HepG2 (cell line): Measurements from ENCODE around the gene HELB. TPM values are rescaled to one million over a fixed set of nuclear protein-coding genes. Genes with fewer than 3 reads are reported as not detected.

Experiments used
- ATAC-seq: fragments of 200-7000 bp; cut with Tn5 transposase; 3 replicates; pipeline ENCODE4 v1.9.1; 2020; ENCODE audit warnings: mild to moderate bottlenecking, moderate library complexity
- BruUV-seq: library from RNA; stranded (reverse); fragments of 400-500 nt; replicated peaks from 2 replicates; lab custom pipeline; 2021; lab: Mats Ljungman, UMichigan
- CTCF ChIA-PET: fragments of 300-600 bp; formaldehyde crosslinking; extraction: SDS; loops from one replicate; lab custom pipeline; 2021; ENCODE audit warnings: low total read pairs, inconsistent platforms, low intra/inter-chr PET ratio; lab: Yijun Ruan, JAX
- POLR2A ChIA-PET: fragments of 350-600 bp; sonication (Branson Sonifier 250); formaldehyde crosslinking; loops from one replicate; lab custom pipeline; 2020; ENCODE audit warnings: antibody characterized with exemption, inconsistent platforms; lab: Yijun Ruan, JAX
- DNase-seq: peaks from one replicate; pipeline ENCODE4 v3.0.0-alpha.2; 2015; ENCODE audit warnings: low spot score
- FAIRE-seq: peaks from 3 replicates; lab custom pipeline; 2011; peaks lifted over from hg19 to GRCh38; lab: Jason Lieb, UNC
- H2AFZ ChIP-seq: one replicate; pipeline ENCODE4 v1.6.1; 2011; ENCODE audit warnings: low read length, inconsistent platforms
- H3K27ac ChIP-seq: fragments of 300-600 bp; 3 replicates; pipeline ENCODE4 v1.8.0; 2011; ENCODE audit warnings: mixed run types, mild to moderate bottlenecking, mixed read lengths, low read length, inconsistent platforms; ENCODE audit not compliant: insufficient read depth; ENCODE audit errors: extremely low read length
- H3K27me3 ChIP-seq, 2 experiments: fragments of 200-600 bp in 1 of 2; 2 replicates in 1 of 2; 3 replicates in 1 of 2; pipeline versions ENCODE4 v1.6.0 to v1.8.0; 2011; ENCODE audit warnings: low read length in 2 of 2, mild to moderate bottlenecking in 2 of 2, moderate library complexity in 2 of 2, inconsistent platforms in 1 of 2; ENCODE audit not compliant: insufficient read depth in 2 of 2, control insufficient read depth in 1 of 2
- H3K36me3 ChIP-seq, 2 experiments: fragments of 200-600 bp in 1 of 2; replicated peaks in 1 of 2; 2 replicates in 1 of 2; 3 replicates in 1 of 2; pipeline versions ENCODE4 v1.5.1 to v1.8.0; 2011; ENCODE audit warnings: low read length in 2 of 2, inconsistent platforms in 1 of 2; ENCODE audit not compliant: insufficient read depth in 2 of 2, control insufficient read depth in 1 of 2
- H3K4me1 ChIP-seq: 2 replicates; pipeline ENCODE4 v1.5.1; 2012; ENCODE audit warnings: low read length, inconsistent platforms; ENCODE audit not compliant: insufficient read depth
- H3K4me2 ChIP-seq: 2 replicates; pipeline ENCODE4 v1.6.0; 2011; ENCODE audit warnings: low read depth, low read length, inconsistent platforms
- H3K4me3 ChIP-seq, 3 experiments: fragments of 200-600 bp in 1 of 3; sonication (generic), shearing (Covaris generic) in 1 of 3; replicated peaks in 1 of 3; 2 replicates each; pipeline ENCODE4 v1.5.1; 2011 to 2016; ENCODE audit warnings: low read length in 3 of 3, inconsistent platforms in 2 of 3, low read depth in 2 of 3, mild to moderate bottlenecking in 2 of 3, control low read depth in 1 of 3, mixed read lengths in 1 of 3; ENCODE audit not compliant: insufficient read depth in 1 of 3
- H3K79me2 ChIP-seq: one replicate; pipeline ENCODE4 v1.6.1; 2011; ENCODE audit warnings: low read length, inconsistent platforms; ENCODE audit not compliant: insufficient read depth
- H3K9ac ChIP-seq: 2 replicates; pipeline ENCODE4 v1.6.0; 2011; ENCODE audit warnings: mild to moderate bottlenecking, low read depth, low read length, inconsistent platforms; ENCODE audit not compliant: insufficient read depth
- H3K9me3 ChIP-seq: 2 replicates; pipeline ENCODE4 v1.5.1; 2012; ENCODE audit warnings: mild to moderate bottlenecking, low read length
- H4K20me1 ChIP-seq: 2 replicates; pipeline ENCODE4 v1.6.0; 2011; ENCODE audit warnings: inconsistent platforms, mild to moderate bottlenecking, low read length, moderate library complexity; ENCODE audit not compliant: insufficient read depth
- AGO1 ChIP-seq: fragments of 200-400 bp; formaldehyde crosslinking; IDR thresholded peaks from 2 replicates; pipeline ENCODE4 v1.6.1; 2017; ENCODE audit warnings: mild to moderate bottlenecking, low read depth, low read length, moderate library complexity; ENCODE audit not compliant: poor library complexity, severe bottlenecking
- HNRNPUL1 ChIP-seq: fragments of 200-400 bp; formaldehyde crosslinking; IDR thresholded peaks from 2 replicates; pipeline ENCODE4 v1.6.1; 2017; ENCODE audit warnings: low read depth, mild to moderate bottlenecking, low read length, moderate library complexity
- IRF2 ChIP-seq: IDR thresholded peaks from 2 replicates; pipeline ENCODE4 v1.6.1; 2018; ENCODE audit warnings: missing genetic modification reagents, missing compliant biosample characterization
- MAFG ChIP-seq: sonication (generic); formaldehyde crosslinking; IDR thresholded peaks from 2 replicates; pipeline ENCODE4 v1.5.1; 2020; ENCODE audit warnings: mild to moderate bottlenecking, missing genetic modification reagents
- SMARCE1 ChIP-seq: fragments of 450-650 bp; IDR thresholded peaks from 2 replicates; pipeline ENCODE4 v1.6.1; 2017; ENCODE audit warnings: borderline replicate concordance
- ZFP62 ChIP-seq: sonication (generic); formaldehyde crosslinking; IDR thresholded peaks from 2 replicates; pipeline ENCODE4 v1.4.0; 2020; ENCODE audit warnings: missing genetic modification reagents
- ZNF260 ChIP-seq: sonication (generic); formaldehyde crosslinking; IDR thresholded peaks from 2 replicates; pipeline ENCODE4 v1.4.0; 2020; ENCODE audit warnings: missing genetic modification reagents, low read depth, mild to moderate bottlenecking, borderline replicate concordance
- WGBS: methylation state at CpG from one replicate; pipeline ENCODE4 v1.1.6; 2017; ENCODE audit warnings: low lambda C conversion rate; 5-methylcytosine and 5-hydroxymethylcytosine counted together
- in situ Hi-C: cut with HindIII; loops from 2 replicates; pipeline ENCODE4 v1.10.0; 2017; ENCODE audit warnings: low pct_unique_long_range_greater_than_20kb; ENCODE audit not compliant: extremely low pct_ligation_motif_present
- intact Hi-C: fragments of 100-400 bp; cut with micrococcal nuclease; formaldehyde crosslinking; loops from one replicate; pipeline ENCODE4 v1.10.0; 2022; ENCODE audit not compliant: unreplicated experiment
- polyA plus RNA-seq, 8 experiments: library from polyadenylated mRNA; depleted of rRNA in 3 of 8; stranded (reverse) in 7 of 8; unstranded in 1 of 8; fragments of >200 nt; fragmentation: Illumina TruSeq in 4 of 8; extraction: Trizol in 4 of 8; gene quantifications; 2 replicates each; pipeline versions ENCODE4 v1.2.1 to v1.2.3, GENCODE V29; 2011 to 2016; ENCODE audit warnings: low read depth in 4 of 8, missing spikeins in 1 of 8, mixed read lengths in 1 of 8; ENCODE audit not compliant: insufficient read depth in 1 of 8
- total RNA-seq, 5 experiments: library from RNA; depleted of rRNA; stranded (reverse); fragments of >200 nt; fragmentation: Illumina TruSeq; extraction: Trizol; gene quantifications; 2 replicates each; pipeline ENCODE4 v1.2.3, GENCODE V29; 2016; ENCODE audit warnings: low read depth in 1 of 5
- TF ChIP-seq, protein P1 (sequence below), 2 experiments: fragments of 450-650 bp in 1 of 2; sonication (generic) in 1 of 2; formaldehyde crosslinking; IDR thresholded peaks; 2 replicates each; pipeline versions ENCODE4 v1.5.0 to v1.8.0; 2020 to 2022; ENCODE audit warnings: mild to moderate bottlenecking in 1 of 2, missing genetic modification reagents in 1 of 2
- TF ChIP-seq, protein P2 (sequence below): sonication (generic); formaldehyde crosslinking; IDR thresholded peaks from 2 replicates; pipeline ENCODE4 v1.4.0; 2020; ENCODE audit warnings: mild to moderate bottlenecking, missing genetic modification reagents
- TF ChIP-seq, protein P3 (sequence below): sonication (generic); formaldehyde crosslinking; IDR thresholded peaks from 2 replicates; pipeline ENCODE4 v1.4.0; 2020; ENCODE audit warnings: missing genetic modification reagents
- TF ChIP-seq, protein P4 (sequence below): sonication (generic); formaldehyde crosslinking; IDR thresholded peaks from 2 replicates; pipeline ENCODE4 v1.4.0; 2020; ENCODE audit warnings: missing genetic modification reagents

The HELB gene
- total and polyA plus RNA-seq, 2 of the 13 experiments (the other 11 are each of a cell fraction or from before 2014, with no cell fraction given): 1.7 to 3.7 TPM

DNA sequence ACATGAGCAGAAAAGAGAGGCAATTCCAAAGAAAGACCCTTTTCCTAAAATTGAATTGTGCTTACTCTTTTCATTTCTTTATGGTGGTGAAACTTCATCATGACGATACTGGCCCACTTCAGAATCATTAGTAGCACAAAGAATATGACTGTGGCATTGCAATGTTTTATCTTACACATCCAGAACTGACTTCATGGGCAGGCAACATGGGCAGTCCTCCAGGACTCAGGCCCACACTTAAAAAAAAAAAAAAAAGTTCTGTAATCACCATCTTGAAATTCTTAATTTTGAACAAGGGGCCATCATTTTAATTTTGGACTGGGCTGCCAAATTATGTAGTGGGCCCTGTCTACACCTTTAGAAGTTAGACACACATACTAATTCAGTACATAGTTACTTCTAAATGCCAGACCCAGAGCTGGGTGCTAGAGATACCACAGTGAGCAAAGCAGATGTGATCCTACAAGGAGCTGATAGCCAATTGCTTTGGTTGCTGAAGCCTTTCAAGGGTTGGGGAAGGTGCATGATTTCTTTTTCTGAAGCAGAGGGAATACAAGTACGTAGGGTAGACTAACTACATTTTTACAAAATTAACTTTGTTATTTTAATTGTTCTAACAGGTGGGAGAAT lies 35.2 kb downstream of the HELB start:
- POLR2A ChIA-PET: no interaction called here
- TF ChIP-seq ZFP62 (CRISPR knock-in tag) (no peak), MAFG (CRISPR knock-in tag) (no peak), ZNF260 (CRISPR knock-in tag) (no peak), AGO1 (no peak), IRF2 (CRISPR knock-in tag) (no peak), SMARCE1 (no peak), HNRNPUL1 (no peak)
- TF ChIP-seq, protein P1, sequence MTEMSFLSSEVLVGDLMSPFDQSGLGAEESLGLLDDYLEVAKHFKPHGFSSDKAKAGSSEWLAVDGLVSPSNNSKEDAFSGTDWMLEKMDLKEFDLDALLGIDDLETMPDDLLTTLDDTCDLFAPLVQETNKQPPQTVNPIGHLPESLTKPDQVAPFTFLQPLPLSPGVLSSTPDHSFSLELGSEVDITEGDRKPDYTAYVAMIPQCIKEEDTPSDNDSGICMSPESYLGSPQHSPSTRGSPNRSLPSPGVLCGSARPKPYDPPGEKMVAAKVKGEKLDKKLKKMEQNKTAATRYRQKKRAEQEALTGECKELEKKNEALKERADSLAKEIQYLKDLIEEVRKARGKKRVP (CRISPR knock-in tag; IDR thresholded peaks at IDR 0.05): no peak
- TF ChIP-seq, protein P2, sequence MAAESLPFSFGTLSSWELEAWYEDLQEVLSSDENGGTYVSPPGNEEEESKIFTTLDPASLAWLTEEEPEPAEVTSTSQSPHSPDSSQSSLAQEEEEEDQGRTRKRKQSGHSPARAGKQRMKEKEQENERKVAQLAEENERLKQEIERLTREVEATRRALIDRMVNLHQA (CRISPR knock-in tag): no peak
- TF ChIP-seq, protein P3, sequence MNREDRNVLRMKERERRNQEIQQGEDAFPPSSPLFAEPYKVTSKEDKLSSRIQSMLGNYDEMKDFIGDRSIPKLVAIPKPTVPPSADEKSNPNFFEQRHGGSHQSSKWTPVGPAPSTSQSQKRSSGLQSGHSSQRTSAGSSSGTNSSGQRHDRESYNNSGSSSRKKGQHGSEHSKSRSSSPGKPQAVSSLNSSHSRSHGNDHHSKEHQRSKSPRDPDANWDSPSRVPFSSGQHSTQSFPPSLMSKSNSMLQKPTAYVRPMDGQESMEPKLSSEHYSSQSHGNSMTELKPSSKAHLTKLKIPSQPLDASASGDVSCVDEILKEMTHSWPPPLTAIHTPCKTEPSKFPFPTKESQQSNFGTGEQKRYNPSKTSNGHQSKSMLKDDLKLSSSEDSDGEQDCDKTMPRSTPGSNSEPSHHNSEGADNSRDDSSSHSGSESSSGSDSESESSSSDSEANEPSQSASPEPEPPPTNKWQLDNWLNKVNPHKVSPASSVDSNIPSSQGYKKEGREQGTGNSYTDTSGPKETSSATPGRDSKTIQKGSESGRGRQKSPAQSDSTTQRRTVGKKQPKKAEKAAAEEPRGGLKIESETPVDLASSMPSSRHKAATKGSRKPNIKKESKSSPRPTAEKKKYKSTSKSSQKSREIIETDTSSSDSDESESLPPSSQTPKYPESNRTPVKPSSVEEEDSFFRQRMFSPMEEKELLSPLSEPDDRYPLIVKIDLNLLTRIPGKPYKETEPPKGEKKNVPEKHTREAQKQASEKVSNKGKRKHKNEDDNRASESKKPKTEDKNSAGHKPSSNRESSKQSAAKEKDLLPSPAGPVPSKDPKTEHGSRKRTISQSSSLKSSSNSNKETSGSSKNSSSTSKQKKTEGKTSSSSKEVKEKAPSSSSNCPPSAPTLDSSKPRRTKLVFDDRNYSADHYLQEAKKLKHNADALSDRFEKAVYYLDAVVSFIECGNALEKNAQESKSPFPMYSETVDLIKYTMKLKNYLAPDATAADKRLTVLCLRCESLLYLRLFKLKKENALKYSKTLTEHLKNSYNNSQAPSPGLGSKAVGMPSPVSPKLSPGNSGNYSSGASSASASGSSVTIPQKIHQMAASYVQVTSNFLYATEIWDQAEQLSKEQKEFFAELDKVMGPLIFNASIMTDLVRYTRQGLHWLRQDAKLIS (CRISPR knock-in tag): no peak
- TF ChIP-seq, protein P4, sequence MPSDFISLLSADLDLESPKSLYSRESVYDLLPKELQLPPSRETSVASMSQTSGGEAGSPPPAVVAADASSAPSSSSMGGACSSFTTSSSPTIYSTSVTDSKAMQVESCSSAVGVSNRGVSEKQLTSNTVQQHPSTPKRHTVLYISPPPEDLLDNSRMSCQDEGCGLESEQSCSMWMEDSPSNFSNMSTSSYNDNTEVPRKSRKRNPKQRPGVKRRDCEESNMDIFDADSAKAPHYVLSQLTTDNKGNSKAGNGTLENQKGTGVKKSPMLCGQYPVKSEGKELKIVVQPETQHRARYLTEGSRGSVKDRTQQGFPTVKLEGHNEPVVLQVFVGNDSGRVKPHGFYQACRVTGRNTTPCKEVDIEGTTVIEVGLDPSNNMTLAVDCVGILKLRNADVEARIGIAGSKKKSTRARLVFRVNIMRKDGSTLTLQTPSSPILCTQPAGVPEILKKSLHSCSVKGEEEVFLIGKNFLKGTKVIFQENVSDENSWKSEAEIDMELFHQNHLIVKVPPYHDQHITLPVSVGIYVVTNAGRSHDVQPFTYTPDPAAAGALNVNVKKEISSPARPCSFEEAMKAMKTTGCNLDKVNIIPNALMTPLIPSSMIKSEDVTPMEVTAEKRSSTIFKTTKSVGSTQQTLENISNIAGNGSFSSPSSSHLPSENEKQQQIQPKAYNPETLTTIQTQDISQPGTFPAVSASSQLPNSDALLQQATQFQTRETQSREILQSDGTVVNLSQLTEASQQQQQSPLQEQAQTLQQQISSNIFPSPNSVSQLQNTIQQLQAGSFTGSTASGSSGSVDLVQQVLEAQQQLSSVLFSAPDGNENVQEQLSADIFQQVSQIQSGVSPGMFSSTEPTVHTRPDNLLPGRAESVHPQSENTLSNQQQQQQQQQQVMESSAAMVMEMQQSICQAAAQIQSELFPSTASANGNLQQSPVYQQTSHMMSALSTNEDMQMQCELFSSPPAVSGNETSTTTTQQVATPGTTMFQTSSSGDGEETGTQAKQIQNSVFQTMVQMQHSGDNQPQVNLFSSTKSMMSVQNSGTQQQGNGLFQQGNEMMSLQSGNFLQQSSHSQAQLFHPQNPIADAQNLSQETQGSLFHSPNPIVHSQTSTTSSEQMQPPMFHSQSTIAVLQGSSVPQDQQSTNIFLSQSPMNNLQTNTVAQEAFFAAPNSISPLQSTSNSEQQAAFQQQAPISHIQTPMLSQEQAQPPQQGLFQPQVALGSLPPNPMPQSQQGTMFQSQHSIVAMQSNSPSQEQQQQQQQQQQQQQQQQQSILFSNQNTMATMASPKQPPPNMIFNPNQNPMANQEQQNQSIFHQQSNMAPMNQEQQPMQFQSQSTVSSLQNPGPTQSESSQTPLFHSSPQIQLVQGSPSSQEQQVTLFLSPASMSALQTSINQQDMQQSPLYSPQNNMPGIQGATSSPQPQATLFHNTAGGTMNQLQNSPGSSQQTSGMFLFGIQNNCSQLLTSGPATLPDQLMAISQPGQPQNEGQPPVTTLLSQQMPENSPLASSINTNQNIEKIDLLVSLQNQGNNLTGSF (CRISPR knock-in tag): no peak

More for the DNA sequence above, 35.2 kb downstream of the HELB start:
- no peak overlapping the region for H3K27ac ChIP-seq
- no peak overlapping the region for H2AFZ ChIP-seq
- H3K4me2 ChIP-seq: no peak overlapping the region
- H3K27me3 ChIP-seq: no peaks in the 10 kb centered on the region
- H3K4me3 ChIP-seq: no peak overlapping the region
- DNase-seq: no peak
- FAIRE-seq: no peak
- CTCF ChIA-PET: no interaction called here
- no peaks in the 10 kb centered on the region for H3K79me2 ChIP-seq
- in situ Hi-C loops (no loop called here), intact Hi-C loops (no loop called here)
- no peak for ATAC-seq
- no TSS peak for BruUV-seq
- WGBS: 81% methylated on average over 2 of the region's 2 CpGs
- peaks cover 12% of the 10 kb centered on the region for H3K9me3 ChIP-seq
- no peaks in the 10 kb centered on the region for H3K4me1 ChIP-seq
- H4K20me1 ChIP-seq: no peaks in the 10 kb centered on the region
- no peak overlapping the region for H3K9ac ChIP-seq
- peaks cover 0 to 2% of the 10 kb centered on the region in 2 experiments; a peak in 1 of 5 replicates for H3K36me3 ChIP-seq
